Measurements from ENCODE around the gene LEF1. TPM values are rescaled to one million over a fixed set of nuclear protein-coding genes. Genes with fewer than 3 reads are reported as not detected.

The LEF1 gene
- total RNA-seq, 2 donors from 2014 or later: 130 to 175 TPM

GRCh38 chr4:108043526-108043925 lies 125.2 kb downstream of the LEF1 start:
- Mint-ChIP-seq H3K27ac (peak overlapping the region; percentile 39), H3K36me3 (ENCODE audit: insufficient read depth in 2 of 2) (peaks cover 4 to 24% of the 10 kb centered on the region in 2 donors), H3K4me1 (ENCODE audit: low read depth) (peaks cover 46% of the 10 kb centered on the region), H3K9me3 (peaks cover 0 to 1% of the 10 kb centered on the region in 2 donors), H3K27me3 (ENCODE audit: low read depth) (no peaks in the 10 kb centered on the region), H3K4me3 (peak overlapping the region; percentile 32 to 42)
- peak; percentile 33 to 40 for ATAC-seq (replicated peaks in 1 of 2)
- peak in 1 of 2 donors; percentile 23 for DNase-seq

GRCh38 chr4:108042927-108043326 lies 125.8 kb downstream of the LEF1 start:
- DNase-seq (no peak), ATAC-seq (replicated peaks in 1 of 2) (no peak)
- H3K4me1 Mint-ChIP-seq (ENCODE audit: low read depth): peaks cover 48% of the 10 kb centered on the region
- peak overlapping the region; percentile 13 to 42 for H3K4me3 Mint-ChIP-seq
- peak overlapping the region; percentile 39 for H3K27ac Mint-ChIP-seq
- H3K36me3 Mint-ChIP-seq (ENCODE audit: insufficient read depth in 2 of 2): peaks cover 4 to 19% of the 10 kb centered on the region in 2 donors
- peaks cover 0 to 1% of the 10 kb centered on the region in 2 donors for H3K9me3 Mint-ChIP-seq
- H3K27me3 Mint-ChIP-seq (ENCODE audit: low read depth): no peaks in the 10 kb centered on the region

- Mint-ChIP-seq H3K36me3 (ENCODE audit: insufficient read depth in 2 of 2) (peaks cover 4 to 7% of the 10 kb centered on the region in 2 donors), H3K9me3 (peaks cover 0 to 1% of the 10 kb centered on the region in 2 donors), H3K4me1 (ENCODE audit: low read depth) (peaks cover 60% of the 10 kb centered on the region), H3K27ac (peak overlapping the region; percentile 91), H3K27me3 (ENCODE audit: low read depth) (no peaks in the 10 kb centered on the region), H3K4me3 (peak overlapping the region; percentile 54 to 78)
- DNase-seq (no peak), ATAC-seq (replicated peaks in 1 of 2) (peak; percentile 81 to 85)
Measured at GRCh38 chr4:108037884-108038283, 130.8 kb downstream of the LEF1 start.

GRCh38 chr4:108036213-108036612 lies 132.5 kb downstream of the LEF1 start:
- Mint-ChIP-seq H3K4me1 (ENCODE audit: low read depth) (peaks cover 74% of the 10 kb centered on the region), H3K36me3 (ENCODE audit: insufficient read depth in 2 of 2) (peaks cover 8 to 15% of the 10 kb centered on the region in 2 donors), H3K27me3 (ENCODE audit: low read depth) (no peaks in the 10 kb centered on the region), H3K27ac (peak overlapping the region; percentile 91), H3K4me3 (peak overlapping the region; percentile 68 to 78), H3K9me3 (no peaks in the 10 kb centered on the region)
- DNase-seq (peak; percentile 76 to 87), ATAC-seq (replicated peaks in 1 of 2) (peak; percentile 74 to 83)

- Mint-ChIP-seq H3K27me3 (ENCODE audit: low read depth) (no peaks in the 10 kb centered on the region), H3K4me3 (peak overlapping the region; percentile 68 to 78), H3K27ac (peak overlapping the region; percentile 58), H3K4me1 (ENCODE audit: low read depth) (peaks cover 79% of the 10 kb centered on the region), H3K9me3 (no peaks in the 10 kb centered on the region), H3K36me3 (ENCODE audit: insufficient read depth in 2 of 2) (peaks cover 8 to 15% of the 10 kb centered on the region in 2 donors)
- DNase-seq (no peak), ATAC-seq (replicated peaks in 1 of 2) (no peak)
Measured at GRCh38 chr4:108035691-108036090, 133.0 kb downstream of the LEF1 start.

GRCh38 chr4:108034565-108034964 lies 134.2 kb downstream of the LEF1 start:
- DNase-seq (peak in 1 of 2 donors; percentile 28), ATAC-seq (replicated peaks in 1 of 2) (no peak)
- Mint-ChIP-seq H3K27ac (no peak overlapping the region), H3K27me3 (ENCODE audit: low read depth) (no peaks in the 10 kb centered on the region), H3K36me3 (ENCODE audit: insufficient read depth in 2 of 2) (peaks cover 10 to 15% of the 10 kb centered on the region in 2 donors), H3K9me3 (no peaks in the 10 kb centered on the region), H3K4me3 (peak overlapping the region; percentile 33 to 77), H3K4me1 (ENCODE audit: low read depth) (peaks cover 91% of the 10 kb centered on the region)

GRCh38 chr4:108033348-108033747 lies 135.4 kb downstream of the LEF1 start:
- no peak for ATAC-seq (replicated peaks in 1 of 2)
- no peaks in the 10 kb centered on the region for H3K9me3 Mint-ChIP-seq
- H3K4me1 Mint-ChIP-seq (ENCODE audit: low read depth): peaks cover 96% of the 10 kb centered on the region
- no peak overlapping the region for H3K4me3 Mint-ChIP-seq
- H3K36me3 Mint-ChIP-seq (ENCODE audit: insufficient read depth in 2 of 2): peaks cover 9 to 17% of the 10 kb centered on the region in 2 donors
- H3K27me3 Mint-ChIP-seq (ENCODE audit: low read depth): no peaks in the 10 kb centered on the region
- no peak for DNase-seq
- no peak overlapping the region for H3K27ac Mint-ChIP-seq

GRCh38 chr4:108031427-108032083 lies 137.2 kb downstream of the LEF1 start:
- no peaks in the 10 kb centered on the region for H3K9me3 Mint-ChIP-seq
- H3K4me3 Mint-ChIP-seq: peak overlapping the region; percentile 16 to 48
- peak; percentile 64 to 71 for ATAC-seq (replicated peaks in 1 of 2)
- H3K36me3 Mint-ChIP-seq (ENCODE audit: insufficient read depth in 2 of 2): peaks cover 9 to 21% of the 10 kb centered on the region in 2 donors
- peak overlapping the region; percentile 80 for H3K27ac Mint-ChIP-seq
- H3K27me3 Mint-ChIP-seq (ENCODE audit: low read depth): no peaks in the 10 kb centered on the region
- peaks cover 83% of the 10 kb centered on the region for H3K4me1 Mint-ChIP-seq (ENCODE audit: low read depth)
- peak; percentile 67 to 74 for DNase-seq

GRCh38 chr4:108030332-108030731 lies 138.4 kb downstream of the LEF1 start:
- peak; percentile 78 for ATAC-seq (replicated peaks in 1 of 2)
- Mint-ChIP-seq H3K27me3 (ENCODE audit: low read depth) (no peaks in the 10 kb centered on the region), H3K4me3 (peak overlapping the region; percentile 69 to 76), H3K36me3 (ENCODE audit: insufficient read depth in 2 of 2) (peaks cover 9 to 24% of the 10 kb centered on the region in 2 donors), H3K4me1 (ENCODE audit: low read depth) (peaks cover 71% of the 10 kb centered on the region), H3K9me3 (no peaks in the 10 kb centered on the region), H3K27ac (peak overlapping the region; percentile 62)
- peak; percentile 72 to 80 for DNase-seq

- DNase-seq (peak in 1 of 2 donors; percentile 30), ATAC-seq (replicated peaks in 1 of 2) (peak; percentile 39 to 51)
- no peaks in the 10 kb centered on the region for H3K9me3 Mint-ChIP-seq
- H3K27ac Mint-ChIP-seq: peak overlapping the region; percentile 62
- peak overlapping the region; percentile 69 to 76 for H3K4me3 Mint-ChIP-seq
- H3K36me3 Mint-ChIP-seq (ENCODE audit: insufficient read depth in 2 of 2): peaks cover 9 to 25% of the 10 kb centered on the region in 2 donors
- no peaks in the 10 kb centered on the region for H3K27me3 Mint-ChIP-seq (ENCODE audit: low read depth)
- peaks cover 65% of the 10 kb centered on the region for H3K4me1 Mint-ChIP-seq (ENCODE audit: low read depth)
Measured at GRCh38 chr4:108029731-108030130, 139.0 kb downstream of the LEF1 start.

GRCh38 chr4:108029016-108029720 lies 139.6 kb downstream of the LEF1 start:
- Mint-ChIP-seq H3K36me3 (ENCODE audit: insufficient read depth in 2 of 2) (peaks cover 6 to 26% of the 10 kb centered on the region in 2 donors), H3K27me3 (ENCODE audit: low read depth) (no peaks in the 10 kb centered on the region), H3K4me1 (ENCODE audit: low read depth) (peaks cover 59% of the 10 kb centered on the region), H3K9me3 (no peaks in the 10 kb centered on the region), H3K27ac (no peak overlapping the region), H3K4me3 (peak overlapping the region; percentile 69 to 76)
- peak; percentile 31 to 42 for ATAC-seq (replicated peaks in 1 of 2)
- DNase-seq: peak; percentile 57 to 68

- H3K36me3 Mint-ChIP-seq (ENCODE audit: insufficient read depth in 2 of 2): peaks cover 3 to 18% of the 10 kb centered on the region in 2 donors
- peaks cover 26% of the 10 kb centered on the region for H3K4me1 Mint-ChIP-seq (ENCODE audit: low read depth)
- ATAC-seq (replicated peaks in 1 of 2): no peak
Measured at GRCh38 chr4:108024878-108025165, 143.9 kb downstream of the LEF1 start.

GRCh38 chr4:108024085-108024877 lies 144.5 kb downstream of the LEF1 start:
- no peak for DNase-seq
- no peak overlapping the region for H3K27ac Mint-ChIP-seq

More at GRCh38 chr4:108024878-108025165, 143.9 kb downstream of the LEF1 start:
- H3K27ac Mint-ChIP-seq: no peak overlapping the region
- DNase-seq: no peak
- H3K27me3 Mint-ChIP-seq (ENCODE audit: low read depth): no peaks in the 10 kb centered on the region
- H3K9me3 Mint-ChIP-seq: no peaks in the 10 kb centered on the region
- H3K4me3 Mint-ChIP-seq: no peak overlapping the region

More at GRCh38 chr4:108024085-108024877, 144.5 kb downstream of the LEF1 start:
- no peaks in the 10 kb centered on the region for H3K27me3 Mint-ChIP-seq (ENCODE audit: low read depth)
- peaks cover 24% of the 10 kb centered on the region for H3K4me1 Mint-ChIP-seq (ENCODE audit: low read depth)
- peaks cover 5 to 21% of the 10 kb centered on the region in 2 donors for H3K36me3 Mint-ChIP-seq (ENCODE audit: insufficient read depth in 2 of 2)
- no peaks in the 10 kb centered on the region for H3K9me3 Mint-ChIP-seq
- H3K4me3 Mint-ChIP-seq: no peak overlapping the region
- no peak for ATAC-seq (replicated peaks in 1 of 2)

Data from activated T-cell treated with anti-CD3 and anti-CD28 coated beads, Interleukin-2, amount 50 U/mL, for 72 hours (primary cell).